Tibial nerve (tissue), 3 donors: Measurements from ENCODE around the gene NLRP1.

Experiments used
- CTCF ChIP-seq, 5 experiments: fragments of 200-600 bp in 3 of 5; fragments of 450-650 bp in 2 of 5; sonication (generic) in 3 of 5; IDR thresholded peaks; one replicate each; pipeline ENCODE4 v1.5.1; 2016 to 2019; ENCODE audit warnings: antibody characterized with exemption in 5 of 5, mild to moderate bottlenecking in 3 of 5, moderate library complexity in 2 of 5
- POLR2A ChIP-seq, 2 donors: fragments of 450-650 bp; IDR thresholded peaks; one replicate each; pipeline ENCODE4 v1.6.1; 2017; ENCODE audit warnings: antibody characterized with exemption in 2 of 2, mild to moderate bottlenecking in 2 of 2, moderate library complexity in 2 of 2

DNA sequence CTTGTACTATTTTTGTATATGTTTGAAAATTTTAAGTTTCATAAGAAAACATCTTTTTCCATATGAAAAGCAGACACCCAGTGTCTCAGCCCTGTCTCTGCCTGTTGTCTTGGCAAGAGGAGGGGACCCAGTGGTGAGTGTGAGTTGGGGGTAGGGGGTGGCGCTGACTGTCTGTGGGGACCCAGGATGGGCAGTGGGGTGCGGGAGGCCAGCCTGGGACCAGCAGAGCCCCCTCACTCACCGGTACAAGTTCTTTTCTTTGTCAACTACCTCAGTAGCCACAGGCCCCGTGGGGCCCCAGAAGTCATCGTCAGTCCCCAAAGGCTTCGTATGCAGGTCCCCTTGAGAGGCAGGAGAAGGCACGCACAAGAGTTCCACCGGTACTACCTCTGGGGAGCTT lies 51.7 kb downstream of the NLRP1 start:
- no peak for TF ChIP-seq CTCF (IDR thresholded peaks at IDR 0.05)
- TF ChIP-seq POLR2A (IDR thresholded peaks at IDR 0.05): no peak
